BLaER1 (cell line): ENCODE measurements around the gene IGF2BP1.
"Not testable (repeated sequence)": the region's sequence is repeated elsewhere in the genome, so short reads cannot be mapped to it uniquely, and the experiment has no call there.

Experiments used
- H3K27ac ChIP-seq: shearing (Covaris generic); formaldehyde crosslinking; 2 replicates; pipeline ENCODE4 v1.8.1; 2022
- H3K27me3 ChIP-seq: shearing (Covaris generic); formaldehyde crosslinking; 2 replicates; pipeline ENCODE4 v1.8.1; 2022
- H3K36me3 ChIP-seq: shearing (Covaris generic); formaldehyde crosslinking; 2 replicates; pipeline ENCODE4 v1.8.1; 2022
- H3K4me1 ChIP-seq: shearing (Covaris generic); formaldehyde crosslinking; 2 replicates; pipeline ENCODE4 v1.8.1; 2022
- H3K4me2 ChIP-seq: shearing (Covaris generic); formaldehyde crosslinking; 2 replicates; pipeline ENCODE4 v1.8.1; 2022
- H3K4me3 ChIP-seq: shearing (Covaris generic); formaldehyde crosslinking; 2 replicates; pipeline ENCODE4 v1.8.1; 2022
- H3K9ac ChIP-seq: shearing (Covaris generic); formaldehyde crosslinking; 2 replicates; pipeline ENCODE4 v1.8.1; 2022
- H3K9me3 ChIP-seq: shearing (Covaris generic); formaldehyde crosslinking; 2 replicates; pipeline ENCODE4 v1.8.1; 2022
- H4K20me1 ChIP-seq: shearing (Covaris generic); formaldehyde crosslinking; 2 replicates; pipeline ENCODE4 v1.8.1; 2022
- Cebpa-rat ChIP-seq: shearing (Covaris generic); IDR thresholded peaks from 2 replicates; pipeline ENCODE4 v1.8.1; 2022

Gene IGF2BP1

GRCh38 chr17:49018116-49018612 lies 21.0 kb downstream of the IGF2BP1 start:
- TF ChIP-seq Cebpa-rat: no peak
- Histone ChIP-seq H4K20me1 (peaks cover 17% of the 10 kb centered on the region; the same call in 1 of the 2 replicates), H3K4me3 (no peak overlapping the region), H3K36me3 (no peaks in the 10 kb centered on the region), H3K9ac (no peak overlapping the region), H3K27ac (no peak overlapping the region), H3K4me2 (no peak overlapping the region), H3K4me1 (no peaks in the 10 kb centered on the region), H3K27me3 (peaks cover 37% of the 10 kb centered on the region), H3K9me3 (no peaks in the 10 kb centered on the region)

GRCh38 chr17:49018748-49019147 lies 21.6 kb downstream of the IGF2BP1 start:
- H3K9ac ChIP-seq: no peak overlapping the region
- H3K9me3 ChIP-seq: no peaks in the 10 kb centered on the region
- H3K4me1 ChIP-seq: no peaks in the 10 kb centered on the region
- H3K36me3 ChIP-seq: no peaks in the 10 kb centered on the region
- H4K20me1 ChIP-seq: peaks cover 14% of the 10 kb centered on the region; the same call in 1 of the 2 replicates
- H3K27me3 ChIP-seq: peaks cover 31% of the 10 kb centered on the region
- no peak overlapping the region for H3K4me3 ChIP-seq
- TF ChIP-seq Cebpa-rat: no peak
- no peak overlapping the region for H3K27ac ChIP-seq
- H3K4me2 ChIP-seq: no peak overlapping the region

GRCh38 chr17:49020609-49021008 lies 23.4 kb downstream of the IGF2BP1 start:
- Histone ChIP-seq H3K9ac (no peak overlapping the region), H3K27ac (no peak overlapping the region), H3K36me3 (no peaks in the 10 kb centered on the region), H3K4me1 (no peaks in the 10 kb centered on the region), H3K27me3 (peaks cover 13% of the 10 kb centered on the region), H4K20me1 (peaks cover 2% of the 10 kb centered on the region; the same call in 1 of the 2 replicates), H3K4me2 (no peak overlapping the region), H3K4me3 (no peak overlapping the region), H3K9me3 (no peaks in the 10 kb centered on the region)
- no peak for TF ChIP-seq Cebpa-rat

GRCh38 chr17:49021095-49021767 lies 24.0 kb downstream of the IGF2BP1 start:
- Histone ChIP-seq H3K9me3 (no peaks in the 10 kb centered on the region), H3K27ac (no peak overlapping the region), H4K20me1 (no peaks in the 10 kb centered on the region), H3K4me3 (no peak overlapping the region), H3K27me3 (peaks cover 6% of the 10 kb centered on the region), H3K4me1 (peaks cover 3% of the 10 kb centered on the region), H3K4me2 (no peak overlapping the region), H3K9ac (no peak overlapping the region), H3K36me3 (no peaks in the 10 kb centered on the region)
- TF ChIP-seq Cebpa-rat: no peak

- Histone ChIP-seq H3K27ac (no peak overlapping the region), H3K36me3 (no peaks in the 10 kb centered on the region), H3K4me2 (no peak overlapping the region), H3K4me1 (peaks cover 8% of the 10 kb centered on the region), H3K9ac (no peak overlapping the region), H3K27me3 (peaks cover 4% of the 10 kb centered on the region; the same call in 1 of the 2 replicates), H3K4me3 (no peak overlapping the region), H4K20me1 (no peaks in the 10 kb centered on the region), H3K9me3 (no peaks in the 10 kb centered on the region)
- no peak for TF ChIP-seq Cebpa-rat
These were observed 24.6 kb downstream of the IGF2BP1 start for GRCh38 chr17:49021768-49022103.

- Histone ChIP-seq H3K9ac (no peak overlapping the region), H3K9me3 (no peaks in the 10 kb centered on the region), H3K27ac (no peak overlapping the region), H3K4me1 (peaks cover 9% of the 10 kb centered on the region), H3K4me3 (no peak overlapping the region), H3K36me3 (no peaks in the 10 kb centered on the region), H3K4me2 (no peak overlapping the region), H3K27me3 (no peaks in the 10 kb centered on the region), H4K20me1 (no peaks in the 10 kb centered on the region)
- TF ChIP-seq Cebpa-rat: no peak
These were observed 25.3 kb downstream of the IGF2BP1 start for GRCh38 chr17:49022391-49022941.

- no peaks in the 10 kb centered on the region for H3K9me3 ChIP-seq
- H3K27ac ChIP-seq: no peak overlapping the region
- no peaks in the 10 kb centered on the region for H4K20me1 ChIP-seq
- H3K36me3 ChIP-seq: no peaks in the 10 kb centered on the region
- H3K27me3 ChIP-seq: no peaks in the 10 kb centered on the region
- H3K4me1 ChIP-seq: peaks cover 9% of the 10 kb centered on the region
- no peak overlapping the region for H3K9ac ChIP-seq
- TF ChIP-seq Cebpa-rat: no peak
- no peak overlapping the region for H3K4me3 ChIP-seq
- H3K4me2 ChIP-seq: no peak overlapping the region
These were observed 27.3 kb downstream of the IGF2BP1 start for GRCh38 chr17:49024523-49024922.

- H3K4me3 ChIP-seq, H3K4me1 ChIP-seq, H3K36me3 ChIP-seq, H3K27me3 ChIP-seq, H3K9me3 ChIP-seq, H3K9ac ChIP-seq, H4K20me1 ChIP-seq, H3K27ac ChIP-seq: not testable (repeated sequence)
- peak overlapping the region; percentile 24; the same call in 1 of the 2 replicates for H3K4me2 ChIP-seq
These were observed 29.3 kb downstream of the IGF2BP1 start for GRCh38 chr17:49026447-49026846.

- Histone ChIP-seq H3K9me3 (no peaks in the 10 kb centered on the region), H3K27me3 (no peaks in the 10 kb centered on the region), H3K4me1 (peaks cover 9% of the 10 kb centered on the region), H3K9ac (no peak overlapping the region), H4K20me1 (no peaks in the 10 kb centered on the region), H3K4me2 (no peak overlapping the region), H3K27ac (no peak overlapping the region), H3K4me3 (no peak overlapping the region), H3K36me3 (no peaks in the 10 kb centered on the region)
- TF ChIP-seq Cebpa-rat: no peak
These were observed 31.1 kb downstream of the IGF2BP1 start for GRCh38 chr17:49028271-49028670.

- no peaks in the 10 kb centered on the region for H4K20me1 ChIP-seq
- no peak overlapping the region for H3K27ac ChIP-seq
- H3K9ac ChIP-seq: no peak overlapping the region
- no peak for TF ChIP-seq Cebpa-rat
- no peak overlapping the region for H3K4me2 ChIP-seq
- H3K36me3 ChIP-seq: no peaks in the 10 kb centered on the region
- H3K27me3 ChIP-seq: no peaks in the 10 kb centered on the region
- H3K9me3 ChIP-seq: no peaks in the 10 kb centered on the region
- no peak overlapping the region for H3K4me3 ChIP-seq
- peaks cover 9% of the 10 kb centered on the region for H3K4me1 ChIP-seq
These were observed 32.6 kb downstream of the IGF2BP1 start for GRCh38 chr17:49029801-49030200.
